ENCODE measurements around the gene EPN2. TPM values are rescaled to one million over a fixed set of nuclear protein-coding genes. Genes with fewer than 3 reads are reported as not detected.
"Not testable (repeated sequence)": the region's sequence is repeated elsewhere in the genome, so short reads cannot be mapped to it uniquely, and the experiment has no call there.

The EPN2 gene
- total and polyA plus RNA-seq, 4 donors = 46.6 to 114 (median 84.0) TPM

GRCh38 chr17:19216148-19216926 lies 20.8 kb upstream of the EPN2 start:
- not testable (repeated sequence) for H3K27ac ChIP-seq (ENCODE audit: low read depth, low read length); H3K9me3 ChIP-seq (ENCODE audit: control insufficient read depth, insufficient read depth, low read length); DNase-seq (ENCODE audit: low read depth in 4 of 6, low spot score in 6 of 6); H3K4me3 ChIP-seq (ENCODE audit: low read depth, low read length); H3K27me3 ChIP-seq (ENCODE audit: control insufficient read depth, insufficient read depth, low read length); H3K4me1 ChIP-seq (ENCODE audit: control insufficient read depth, insufficient read depth, low read length); H3K36me3 ChIP-seq (ENCODE audit: control insufficient read depth, insufficient read depth, low read length)
- no CpG with 5 or more reads among the region's 13 CpGs for WGBS (ENCODE audit: insufficient coverage)

DNA sequence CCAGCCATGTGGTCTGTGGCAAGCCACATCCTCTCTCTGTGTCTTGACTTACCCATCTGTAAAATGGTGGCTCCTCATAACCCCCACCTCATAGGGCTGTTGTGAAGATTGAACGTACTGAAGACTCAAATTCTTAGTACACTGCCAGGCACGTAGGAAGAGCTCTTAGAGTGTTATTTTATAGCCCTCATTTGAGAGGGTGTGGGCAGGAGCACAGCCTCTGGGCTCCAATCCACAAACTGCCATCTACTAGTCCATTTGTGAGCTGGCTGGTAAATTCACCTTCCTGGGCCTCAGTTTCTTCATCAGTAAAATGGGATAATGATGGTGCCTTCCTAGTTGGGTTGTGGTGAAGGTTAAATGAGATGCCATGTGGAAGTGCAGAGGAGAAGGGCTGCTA lies 18.3 kb upstream of the EPN2 start:
- not testable (repeated sequence) for H3K36me3 ChIP-seq (ENCODE audit: control insufficient read depth, insufficient read depth, low read length); H3K27ac ChIP-seq (ENCODE audit: low read depth, low read length); H3K27me3 ChIP-seq (ENCODE audit: control insufficient read depth, insufficient read depth, low read length); DNase-seq (ENCODE audit: low read depth in 4 of 6, low spot score in 6 of 6); H3K9me3 ChIP-seq (ENCODE audit: control insufficient read depth, insufficient read depth, low read length); H3K4me3 ChIP-seq (ENCODE audit: low read depth, low read length); H3K4me1 ChIP-seq (ENCODE audit: control insufficient read depth, insufficient read depth, low read length)
- no CpG with 5 or more reads among the region's 2 CpGs for WGBS (ENCODE audit: insufficient coverage)

GRCh38 chr17:19219384-19219783 lies 17.8 kb upstream of the EPN2 start:
- not testable (repeated sequence) for H3K9me3 ChIP-seq (ENCODE audit: control insufficient read depth, insufficient read depth, low read length); H3K27ac ChIP-seq (ENCODE audit: low read depth, low read length); H3K4me3 ChIP-seq (ENCODE audit: low read depth, low read length); H3K36me3 ChIP-seq (ENCODE audit: control insufficient read depth, insufficient read depth, low read length); H3K27me3 ChIP-seq (ENCODE audit: control insufficient read depth, insufficient read depth, low read length); DNase-seq (ENCODE audit: low read depth in 4 of 6, low spot score in 6 of 6); H3K4me1 ChIP-seq (ENCODE audit: control insufficient read depth, insufficient read depth, low read length)
- WGBS (ENCODE audit: insufficient coverage) = no CpG with 5 or more reads among the region's 11 CpGs

- H3K4me1 ChIP-seq (ENCODE audit: control insufficient read depth, insufficient read depth, low read length) = not testable (repeated sequence)
- WGBS (ENCODE audit: insufficient coverage) = no CpG with 5 or more reads among the region's 8 CpGs
Observed at GRCh38 chr17:19220195-19220594, 17.0 kb upstream of the EPN2 start.

DNA sequence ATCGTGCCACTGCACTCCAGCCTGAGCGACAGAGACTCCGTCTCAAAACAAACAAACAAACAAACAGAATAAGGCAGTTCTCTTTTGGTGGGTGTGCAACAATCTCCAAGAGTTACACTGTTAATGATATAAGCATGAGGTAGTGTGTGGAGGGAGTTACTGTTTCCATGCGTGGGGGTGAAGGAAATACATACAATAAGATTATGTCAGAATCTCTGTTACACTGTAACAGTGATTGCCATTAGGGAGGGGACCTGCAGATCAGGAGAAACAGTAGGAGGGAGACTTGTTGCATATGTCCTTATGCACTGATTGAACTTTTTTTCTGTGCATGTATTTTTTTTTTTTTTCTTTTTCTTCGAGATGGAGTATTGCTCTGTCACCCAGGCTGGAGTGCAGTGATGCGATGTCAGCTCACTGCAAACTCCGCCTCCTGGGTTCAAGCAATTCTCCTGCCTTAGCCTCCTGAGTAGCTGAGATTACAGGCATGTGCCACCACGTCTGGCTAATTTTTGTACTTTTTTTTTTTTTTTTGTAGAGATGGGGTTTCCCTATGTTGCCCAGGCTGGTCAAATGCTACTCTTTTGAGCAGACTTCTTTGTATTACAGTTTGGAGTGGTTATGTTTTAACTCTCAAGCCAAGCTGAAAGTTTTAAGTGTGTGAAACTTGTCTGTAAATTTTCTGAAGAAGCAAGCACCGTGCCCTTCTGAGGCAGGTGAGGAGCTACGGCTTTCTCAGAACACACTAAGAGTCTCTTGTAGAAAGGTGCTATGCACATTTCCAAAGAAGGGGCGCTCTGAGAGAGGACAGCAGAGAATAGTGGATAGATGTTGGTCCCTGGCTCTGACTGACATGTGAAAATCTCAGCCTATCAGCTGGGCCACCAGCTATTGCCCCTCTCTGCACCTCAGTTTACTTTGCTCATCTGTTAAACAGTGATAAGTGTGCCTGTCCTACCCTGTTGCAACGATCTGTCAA lies 10.3 kb upstream of the EPN2 start:
- not testable (repeated sequence) for H3K27ac ChIP-seq (ENCODE audit: low read depth, low read length); H3K27me3 ChIP-seq (ENCODE audit: control insufficient read depth, insufficient read depth, low read length); H3K9me3 ChIP-seq (ENCODE audit: control insufficient read depth, insufficient read depth, low read length); H3K36me3 ChIP-seq (ENCODE audit: control insufficient read depth, insufficient read depth, low read length); H3K4me3 ChIP-seq (ENCODE audit: low read depth, low read length); DNase-seq (ENCODE audit: low read depth in 4 of 6, low spot score in 6 of 6); H3K4me1 ChIP-seq (ENCODE audit: control insufficient read depth, insufficient read depth, low read length)
- WGBS (ENCODE audit: insufficient coverage) = no CpG with 5 or more reads among the region's 12 CpGs

More at GRCh38 chr17:19220195-19220594, 17.0 kb upstream of the EPN2 start:
- H3K27me3 ChIP-seq (ENCODE audit: control insufficient read depth, insufficient read depth, low read length); H3K9me3 ChIP-seq (ENCODE audit: control insufficient read depth, insufficient read depth, low read length); DNase-seq (ENCODE audit: low read depth in 4 of 6, low spot score in 6 of 6); H3K36me3 ChIP-seq (ENCODE audit: control insufficient read depth, insufficient read depth, low read length); H3K4me3 ChIP-seq (ENCODE audit: low read depth, low read length); H3K27ac ChIP-seq (ENCODE audit: low read depth, low read length): not testable (repeated sequence)

DNA sequence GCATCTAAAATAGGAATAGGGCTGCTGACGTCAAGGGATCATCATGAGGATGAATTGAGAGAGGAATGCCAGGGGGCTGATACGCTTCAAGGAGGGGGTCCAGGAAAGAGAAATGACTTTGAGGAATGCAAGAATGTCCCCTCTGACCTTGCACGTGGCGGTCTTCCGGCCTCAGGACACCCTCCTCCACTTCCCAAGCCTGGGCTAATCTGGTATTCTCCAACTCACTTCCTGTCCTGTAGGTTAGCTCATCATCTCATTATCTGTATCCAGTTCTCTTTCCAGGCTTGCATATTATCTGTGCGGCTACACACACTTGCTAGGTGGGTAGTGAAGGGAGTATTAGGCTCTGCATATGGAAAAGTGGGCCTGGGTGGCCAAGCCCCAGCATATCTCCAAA lies 2.5 kb upstream of the EPN2 start:
- H3K4me1 ChIP-seq (ENCODE audit: control insufficient read depth, insufficient read depth, low read length) = peaks cover 11% of the 10 kb centered on the region
- H3K27ac ChIP-seq (ENCODE audit: low read depth, low read length); H3K4me3 ChIP-seq (ENCODE audit: low read depth, low read length); H3K9me3 ChIP-seq (ENCODE audit: control insufficient read depth, insufficient read depth, low read length); H3K36me3 ChIP-seq (ENCODE audit: control insufficient read depth, insufficient read depth, low read length); DNase-seq (ENCODE audit: low read depth in 4 of 6, low spot score in 6 of 6); H3K27me3 ChIP-seq (ENCODE audit: control insufficient read depth, insufficient read depth, low read length): not testable (repeated sequence)
- WGBS (ENCODE audit: insufficient coverage) = no CpG with 5 or more reads among the region's 6 CpGs

DNA sequence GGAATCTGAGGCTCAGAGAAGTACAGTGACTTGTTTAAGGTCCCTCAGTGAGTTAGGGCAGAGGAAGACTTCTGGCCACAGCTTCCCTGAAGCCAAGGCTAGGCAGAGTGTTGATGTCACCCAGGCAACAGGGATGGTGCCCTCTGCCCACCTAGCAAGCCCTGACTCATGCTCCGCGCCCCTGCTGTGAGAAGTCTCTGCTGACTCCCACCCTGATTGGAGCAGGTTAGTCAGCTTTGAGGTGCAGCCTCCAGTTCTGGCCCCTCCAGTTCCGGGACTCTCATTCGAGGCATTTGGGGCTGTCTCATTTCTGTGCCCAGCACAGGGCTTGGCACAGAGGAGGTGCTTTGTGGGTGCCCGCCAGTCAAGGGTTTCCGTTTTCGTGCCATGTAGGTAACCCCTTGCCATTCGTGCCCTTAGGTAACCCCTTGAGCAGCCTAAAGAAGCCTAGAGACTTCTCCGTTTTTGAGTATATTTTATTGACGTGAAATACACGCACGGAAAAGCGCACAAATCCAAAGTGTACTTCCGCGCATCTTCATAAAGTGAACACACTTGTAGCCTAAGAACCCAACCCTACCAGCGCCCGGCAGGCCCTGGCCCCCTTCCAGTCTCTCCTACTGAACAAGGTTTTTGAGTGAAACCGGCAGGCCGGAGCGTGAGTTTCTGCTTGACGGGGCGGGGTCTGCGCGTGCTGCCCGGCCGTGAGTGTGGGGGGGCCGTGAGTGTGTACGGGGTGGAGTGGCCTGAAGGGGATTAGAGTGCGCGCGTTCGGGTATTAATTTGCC lies 621 bp upstream of the EPN2 start:
- peaks cover 18% of the 10 kb centered on the region for H3K4me1 ChIP-seq (ENCODE audit: control insufficient read depth, insufficient read depth, low read length)
- not testable (repeated sequence) for DNase-seq (ENCODE audit: low read depth in 4 of 6, low spot score in 6 of 6); H3K9me3 ChIP-seq (ENCODE audit: control insufficient read depth, insufficient read depth, low read length); H3K4me3 ChIP-seq (ENCODE audit: low read depth, low read length); H3K36me3 ChIP-seq (ENCODE audit: control insufficient read depth, insufficient read depth, low read length); H3K27ac ChIP-seq (ENCODE audit: low read depth, low read length); H3K27me3 ChIP-seq (ENCODE audit: control insufficient read depth, insufficient read depth, low read length)
- WGBS (ENCODE audit: insufficient coverage) = no CpG with 5 or more reads among the region's 32 CpGs

- under 1% methylated on average over 56 of the region's 60 CpGs for WGBS (ENCODE audit: insufficient coverage)
- Histone ChIP-seq H3K27ac (ENCODE audit: low read depth, low read length) (peak overlapping the region; percentile 93), H3K27me3 (ENCODE audit: control insufficient read depth, insufficient read depth, low read length) (no peaks in the 10 kb centered on the region), H3K36me3 (ENCODE audit: control insufficient read depth, insufficient read depth, low read length) (no peaks in the 10 kb centered on the region), H3K4me1 (ENCODE audit: control insufficient read depth, insufficient read depth, low read length) (peaks cover 18% of the 10 kb centered on the region), H3K9me3 (ENCODE audit: control insufficient read depth, insufficient read depth, low read length) (no peaks in the 10 kb centered on the region), H3K4me3 (ENCODE audit: low read depth, low read length) (peak overlapping the region; percentile 96)
- DNase-seq (ENCODE audit: low read depth in 4 of 6, low spot score in 6 of 6) = peak in 2 of 6 donors; percentile 76 to 78
Observed at GRCh38 chr17:19237389-19238166, 412 bp downstream of the EPN2 start.

GRCh38 chr17:19238167-19238505 lies 970 bp downstream of the EPN2 start:
- no peaks in the 10 kb centered on the region for H3K27me3 ChIP-seq (ENCODE audit: control insufficient read depth, insufficient read depth, low read length)
- H3K4me1 ChIP-seq (ENCODE audit: control insufficient read depth, insufficient read depth, low read length) = peaks cover 23% of the 10 kb centered on the region
- WGBS (ENCODE audit: insufficient coverage) = 0% methylated on average over 19 of the region's 21 CpGs
- H3K27ac ChIP-seq (ENCODE audit: low read depth, low read length) = peak overlapping the region; percentile 93
- peak overlapping the region; percentile 96 for H3K4me3 ChIP-seq (ENCODE audit: low read depth, low read length)
- no peaks in the 10 kb centered on the region for H3K36me3 ChIP-seq (ENCODE audit: control insufficient read depth, insufficient read depth, low read length)
- no peaks in the 10 kb centered on the region for H3K9me3 ChIP-seq (ENCODE audit: control insufficient read depth, insufficient read depth, low read length)
- peak in 2 of 6 donors; percentile 56 to 66 for DNase-seq (ENCODE audit: low read depth in 4 of 6, low spot score in 6 of 6)

Data from spinal cord (tissue), 10 donors.